ENCODE data around the gene MATR3.

MATR3 gene

GRCh38 chr5:139262742-139263445 lies 30.6 kb upstream of the MATR3 start:
- Histone ChIP-seq H3K27ac (ENCODE audit: poor library complexity, severe bottlenecking) (no peak overlapping the region), H3K4me3 (ENCODE audit: severe bottlenecking) (no peak overlapping the region), H3K9me3 (ENCODE audit: severe bottlenecking) (no peaks in the 10 kb centered on the region), H3K27me3 (ENCODE audit: insufficient read depth, poor library complexity, severe bottlenecking) (no peaks in the 10 kb centered on the region), H3K36me3 (ENCODE audit: low read depth) (no peaks in the 10 kb centered on the region), H3K4me1 (ENCODE audit: insufficient read depth, poor library complexity, severe bottlenecking) (no peaks in the 10 kb centered on the region)
- peak; percentile 99 for TF ChIP-seq CTCF (IDR thresholded peaks at IDR 0.05; ENCODE audit: poor library complexity, severe bottlenecking)
- DNase-seq (ENCODE audit: low spot score) (peak; percentile 81), ATAC-seq (ENCODE audit: low read depth) (peak; percentile 100)

GRCh38 chr5:139263536-139263935 lies 30.0 kb upstream of the MATR3 start:
- no peak overlapping the region for H3K27ac ChIP-seq (ENCODE audit: poor library complexity, severe bottlenecking)
- H3K4me3 ChIP-seq (ENCODE audit: severe bottlenecking), result no peak overlapping the region
- no peaks in the 10 kb centered on the region for H3K4me1 ChIP-seq (ENCODE audit: insufficient read depth, poor library complexity, severe bottlenecking)
- H3K27me3 ChIP-seq (ENCODE audit: insufficient read depth, poor library complexity, severe bottlenecking), result no peaks in the 10 kb centered on the region
- H3K36me3 ChIP-seq (ENCODE audit: low read depth), result no peaks in the 10 kb centered on the region
- ATAC-seq (ENCODE audit: low read depth) (no peak), DNase-seq (ENCODE audit: low spot score) (no peak)
- TF ChIP-seq CTCF (IDR thresholded peaks at IDR 0.05; ENCODE audit: poor library complexity, severe bottlenecking), result no peak
- H3K9me3 ChIP-seq (ENCODE audit: severe bottlenecking), result no peaks in the 10 kb centered on the region

GRCh38 chr5:139263946-139264345 lies 29.6 kb upstream of the MATR3 start:
- no peaks in the 10 kb centered on the region for H3K27me3 ChIP-seq (ENCODE audit: insufficient read depth, poor library complexity, severe bottlenecking)
- H3K27ac ChIP-seq (ENCODE audit: poor library complexity, severe bottlenecking), result no peak overlapping the region
- DNase-seq (ENCODE audit: low spot score), result no peak

GRCh38 chr5:139265001-139265400 lies 28.5 kb upstream of the MATR3 start:
- TF ChIP-seq CTCF (IDR thresholded peaks at IDR 0.05; ENCODE audit: poor library complexity, severe bottlenecking), result no peak
- DNase-seq (ENCODE audit: low spot score) (no peak), ATAC-seq (ENCODE audit: low read depth) (no peak)
- Histone ChIP-seq H3K27me3 (ENCODE audit: insufficient read depth, poor library complexity, severe bottlenecking) (no peaks in the 10 kb centered on the region), H3K9me3 (ENCODE audit: severe bottlenecking) (no peaks in the 10 kb centered on the region), H3K27ac (ENCODE audit: poor library complexity, severe bottlenecking) (no peak overlapping the region), H3K4me1 (ENCODE audit: insufficient read depth, poor library complexity, severe bottlenecking) (no peaks in the 10 kb centered on the region), H3K36me3 (ENCODE audit: low read depth) (no peaks in the 10 kb centered on the region), H3K4me3 (ENCODE audit: severe bottlenecking) (no peak overlapping the region)

More at GRCh38 chr5:139263946-139264345, 29.6 kb upstream of the MATR3 start:
- TF ChIP-seq CTCF (IDR thresholded peaks at IDR 0.05; ENCODE audit: poor library complexity, severe bottlenecking), result no peak
- Histone ChIP-seq H3K4me1 (ENCODE audit: insufficient read depth, poor library complexity, severe bottlenecking) (no peaks in the 10 kb centered on the region), H3K36me3 (ENCODE audit: low read depth) (no peaks in the 10 kb centered on the region), H3K4me3 (ENCODE audit: severe bottlenecking) (no peak overlapping the region), H3K9me3 (ENCODE audit: severe bottlenecking) (no peaks in the 10 kb centered on the region)
- ATAC-seq (ENCODE audit: low read depth), result no peak

GRCh38 chr5:139266236-139266635 lies 27.3 kb upstream of the MATR3 start:
- no peak overlapping the region for H3K4me3 ChIP-seq (ENCODE audit: severe bottlenecking)
- no peaks in the 10 kb centered on the region for H3K36me3 ChIP-seq (ENCODE audit: low read depth)
- ATAC-seq (ENCODE audit: low read depth), result no peak

More at GRCh38 chr5:139266236-139266635, 27.3 kb upstream of the MATR3 start:
- H3K27me3 ChIP-seq (ENCODE audit: insufficient read depth, poor library complexity, severe bottlenecking), result no peaks in the 10 kb centered on the region
- no peaks in the 10 kb centered on the region for H3K9me3 ChIP-seq (ENCODE audit: severe bottlenecking)
- no peak for DNase-seq (ENCODE audit: low spot score)
- TF ChIP-seq CTCF (IDR thresholded peaks at IDR 0.05; ENCODE audit: poor library complexity, severe bottlenecking), result no peak
- H3K27ac ChIP-seq (ENCODE audit: poor library complexity, severe bottlenecking), result no peak overlapping the region
- H3K4me1 ChIP-seq (ENCODE audit: insufficient read depth, poor library complexity, severe bottlenecking), result no peaks in the 10 kb centered on the region
